DOHH2 (cell line): ENCODE results near the gene KMT2A.

Experiments used
- H3F3A ChIP-seq: fragments of 200-600 bp; sonication (generic), shearing (Covaris generic); 2 replicates; pipeline ENCODE4 v1.6.0; 2016; ENCODE audit warnings: antibody characterized with exemption, mild to moderate bottlenecking; ENCODE audit not compliant: control insufficient read depth, insufficient read depth
- H3K27ac ChIP-seq: fragments of 200-600 bp; sonication (generic); 2 replicates; pipeline ENCODE4 v1.5.1; 2014; ENCODE audit warnings: low read depth, mild to moderate bottlenecking, low read length, moderate library complexity
- H3K27me3 ChIP-seq: fragments of 200-600 bp; sonication (generic); 2 replicates; pipeline ENCODE4 v1.6.1; 2014; ENCODE audit warnings: mild to moderate bottlenecking, low read length, mixed read lengths; ENCODE audit not compliant: control insufficient read depth
- H3K36me3 ChIP-seq: fragments of 200-600 bp; sonication (generic); 2 replicates; pipeline ENCODE4 v1.6.1; 2014; ENCODE audit warnings: mild to moderate bottlenecking, low read length, moderate library complexity, mixed read lengths; ENCODE audit not compliant: control insufficient read depth
- H3K4me1 ChIP-seq: fragments of 200-600 bp; sonication (generic); 2 replicates; pipeline ENCODE4 v1.6.1; 2014; ENCODE audit warnings: mild to moderate bottlenecking, low read length, mixed read lengths; ENCODE audit not compliant: control insufficient read depth
- H3K4me2 ChIP-seq: fragments of 200-600 bp; sonication (generic); 2 replicates; pipeline ENCODE4 v1.6.0; 2014; ENCODE audit warnings: mild to moderate bottlenecking, low read length, moderate library complexity
- H3K4me3 ChIP-seq: fragments of 200-600 bp; sonication (generic); 2 replicates; pipeline ENCODE4 v1.5.1; 2014; ENCODE audit warnings: mild to moderate bottlenecking, low read length, mixed read lengths
- H3K79me2 ChIP-seq: fragments of 200-600 bp; sonication (generic); 2 replicates; pipeline ENCODE4 v1.6.1; 2014; ENCODE audit warnings: mild to moderate bottlenecking, low read length, mixed read lengths; ENCODE audit not compliant: control insufficient read depth
- H3K9me2 ChIP-seq: fragments of 200-600 bp; sonication (generic); replicated peaks from 2 replicates; pipeline ENCODE4 v1.6.1; 2014; ENCODE audit warnings: mild to moderate bottlenecking, low read length, mixed read lengths; ENCODE audit not compliant: control insufficient read depth
- H3K9me3 ChIP-seq: fragments of 200-600 bp; sonication (generic); 2 replicates; pipeline ENCODE4 v1.6.1; 2014; ENCODE audit warnings: antibody characterized with exemption, low read length, mixed read lengths; ENCODE audit not compliant: control insufficient read depth, insufficient read depth
- H4K20me1 ChIP-seq: fragments of 200-600 bp; sonication (generic); 2 replicates; pipeline ENCODE4 v1.6.0; 2014; ENCODE audit warnings: low read depth, mild to moderate bottlenecking, antibody characterized with exemption, low read length, moderate library complexity; ENCODE audit not compliant: control insufficient read depth, insufficient read depth
- CTCF ChIP-seq: fragments of 200-600 bp; sonication (generic); IDR thresholded peaks from one replicate; pipeline ENCODE4 v1.5.1; 2014; ENCODE audit warnings: antibody characterized with exemption, mild to moderate bottlenecking, low read depth, low read length; ENCODE audit not compliant: poor library complexity, severe bottlenecking
- EZH2phosphoT487 ChIP-seq: fragments of 200-600 bp; sonication (generic); IDR thresholded peaks from 2 replicates; pipeline ENCODE4 v1.6.1; 2017; ENCODE audit warnings: borderline replicate concordance, mild to moderate bottlenecking, antibody characterized with exemption, low read length, moderate library complexity, mixed read lengths

KMT2A gene

GRCh38 chr11:118442908-118443589 is 6.8 kb downstream of the KMT2A start:
- no peak for TF ChIP-seq CTCF
- TF ChIP-seq EZH2phosphoT487 = no peak
- Histone ChIP-seq H3K4me2 (no peak overlapping the region), H4K20me1 (peaks cover 37% of the 10 kb centered on the region)

GRCh38 chr11:118443590-118444218 is 7.4 kb downstream of the KMT2A start:
- Histone ChIP-seq H3K36me3 (peaks cover 86% of the 10 kb centered on the region), H3K4me3 (no peak overlapping the region), H3K9me2 (no peaks in the 10 kb centered on the region), H3K79me2 (peaks cover 100% of the 10 kb centered on the region), H3K4me2 (no peak overlapping the region), H3K9me3 (no peaks in the 10 kb centered on the region), H4K20me1 (peaks cover 30% of the 10 kb centered on the region), H3K27me3 (no peaks in the 10 kb centered on the region), H3K4me1 (peaks cover 32% of the 10 kb centered on the region), H3K27ac (no peak overlapping the region), H3F3A (no peaks in the 10 kb centered on the region)
- TF ChIP-seq EZH2phosphoT487 = no peak
- TF ChIP-seq CTCF = no peak

More at GRCh38 chr11:118442908-118443589, 6.8 kb downstream of the KMT2A start:
- H3K36me3 ChIP-seq = peaks cover 86% of the 10 kb centered on the region
- H3K27ac ChIP-seq = no peak overlapping the region
- no peaks in the 10 kb centered on the region for H3K27me3 ChIP-seq
- no peak overlapping the region for H3K4me3 ChIP-seq
- H3K4me1 ChIP-seq = peaks cover 39% of the 10 kb centered on the region
- H3K9me2 ChIP-seq = no peaks in the 10 kb centered on the region
- no peaks in the 10 kb centered on the region for H3K9me3 ChIP-seq
- no peaks in the 10 kb centered on the region for H3F3A ChIP-seq
- peaks cover 100% of the 10 kb centered on the region for H3K79me2 ChIP-seq

- Histone ChIP-seq H3K9me2 (no peaks in the 10 kb centered on the region), H3K27me3 (no peaks in the 10 kb centered on the region), H3K4me2 (no peak overlapping the region), H3K79me2 (peaks cover 99% of the 10 kb centered on the region), H3K27ac (no peak overlapping the region), H4K20me1 (peaks cover 13% of the 10 kb centered on the region), H3K4me1 (no peaks in the 10 kb centered on the region), H3K4me3 (no peak overlapping the region), H3K36me3 (peaks cover 69% of the 10 kb centered on the region), H3K9me3 (no peaks in the 10 kb centered on the region), H3F3A (no peaks in the 10 kb centered on the region; the same call in 1 of the 2 replicates)
- no peak for TF ChIP-seq EZH2phosphoT487
- TF ChIP-seq CTCF = no peak
Observed at GRCh38 chr11:118447423-118447822, 11.1 kb downstream of the KMT2A start.
